ENCODE results near the gene PSMA7. TPM values are rescaled to one million over a fixed set of nuclear protein-coding genes. Genes with fewer than 3 reads are reported as not detected.

The PSMA7 gene
- polyA plus RNA-seq, 1 of the 3 experiments (the other 2 are of a cell fraction) = 801 TPM

GRCh38 chr20:62159839-62160238 is 16.6 kb upstream of the PSMA7 start:
- no peak overlapping the region for H2AFZ ChIP-seq (ENCODE audit: low read depth)
- H3K79me2 ChIP-seq (ENCODE audit: insufficient read depth) = peaks cover 46% of the 10 kb centered on the region
- H3K36me3 ChIP-seq (replicated peaks in 1 of 2; ENCODE audit: control insufficient read depth in 1 of 2, insufficient read depth in 2 of 2, low read length in 1 of 2) = peaks cover 0 to 24% of the 10 kb centered on the region in 2 experiments
- ChIA-PET POLR2A (no interaction called here), CTCF (interaction anchor here (1.3 kb wide), 1 partner anchor 149 kb away, joined by 3 read pairs; no protein-coding TSS in a partner anchor)
- H3K4me1 ChIP-seq (ENCODE audit: control insufficient read depth in 1 of 2, insufficient read depth in 2 of 2, low read depth in 1 of 2, low read length in 1 of 2) = peaks cover 0 to 5% of the 10 kb centered on the region in 2 experiments; a peak in 1 of 4 replicates
- H3K27ac ChIP-seq (ENCODE audit: low read depth in 2 of 2, low read length in 1 of 2) = no peak overlapping the region
- no peaks in the 10 kb centered on the region for H3K27me3 ChIP-seq (ENCODE audit: insufficient read depth)
- DNase-seq = no peak
- H3K9me3 ChIP-seq = no peaks in the 10 kb centered on the region
- no peak overlapping the region for H3K4me2 ChIP-seq
- H3F3A ChIP-seq (replicated peaks; ENCODE audit: insufficient read depth) = no peaks in the 10 kb centered on the region
- TF ChIP-seq FOXM1 (IDR thresholded peaks at IDR 0.05; ENCODE audit: low read depth) (no peak), TEAD4 (IDR thresholded peaks at IDR 0.05; ENCODE audit: borderline replicate concordance, insufficient read depth) (no peak), MAX (IDR thresholded peaks at IDR 0.05; ENCODE audit: low read depth) (no peak), USF1 (IDR thresholded peaks at IDR 0.05; ENCODE audit: borderline replicate concordance, low read depth) (no peak), RAD21 (IDR thresholded peaks at IDR 0.05; ENCODE audit: low read length) (no peak), SMC3 (IDR thresholded peaks at IDR 0.05; ENCODE audit: low read depth, low read length) (no peak), GATA2 (CRISPR knock-in tag; IDR thresholded peaks at IDR 0.05) (no peak), RCOR1 (IDR thresholded peaks at IDR 0.05; ENCODE audit: low read length) (no peak), EZH2phosphoT487 (IDR thresholded peaks at IDR 0.05; ENCODE audit: borderline replicate concordance, low read depth) (no peak), TCF12 (IDR thresholded peaks at IDR 0.05) (no peak), NFIC (IDR thresholded peaks at IDR 0.05; ENCODE audit: borderline replicate concordance) (no peak)
- TF ChIP-seq, protein P1, sequence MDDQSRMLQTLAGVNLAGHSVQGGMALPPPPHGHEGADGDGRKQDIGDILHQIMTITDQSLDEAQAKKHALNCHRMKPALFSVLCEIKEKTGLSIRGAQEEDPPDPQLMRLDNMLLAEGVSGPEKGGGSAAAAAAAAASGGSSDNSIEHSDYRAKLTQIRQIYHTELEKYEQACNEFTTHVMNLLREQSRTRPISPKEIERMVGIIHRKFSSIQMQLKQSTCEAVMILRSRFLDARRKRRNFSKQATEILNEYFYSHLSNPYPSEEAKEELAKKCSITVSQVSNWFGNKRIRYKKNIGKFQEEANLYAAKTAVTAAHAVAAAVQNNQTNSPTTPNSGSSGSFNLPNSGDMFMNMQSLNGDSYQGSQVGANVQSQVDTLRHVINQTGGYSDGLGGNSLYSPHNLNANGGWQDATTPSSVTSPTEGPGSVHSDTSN (IDR thresholded peaks at IDR 0.05) = no peak
- TF ChIP-seq, protein P2, sequence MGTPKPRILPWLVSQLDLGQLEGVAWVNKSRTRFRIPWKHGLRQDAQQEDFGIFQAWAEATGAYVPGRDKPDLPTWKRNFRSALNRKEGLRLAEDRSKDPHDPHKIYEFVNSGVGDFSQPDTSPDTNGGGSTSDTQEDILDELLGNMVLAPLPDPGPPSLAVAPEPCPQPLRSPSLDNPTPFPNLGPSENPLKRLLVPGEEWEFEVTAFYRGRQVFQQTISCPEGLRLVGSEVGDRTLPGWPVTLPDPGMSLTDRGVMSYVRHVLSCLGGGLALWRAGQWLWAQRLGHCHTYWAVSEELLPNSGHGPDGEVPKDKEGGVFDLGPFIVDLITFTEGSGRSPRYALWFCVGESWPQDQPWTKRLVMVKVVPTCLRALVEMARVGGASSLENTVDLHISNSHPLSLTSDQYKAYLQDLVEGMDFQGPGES (IDR thresholded peaks at IDR 0.05; ENCODE audit: low read depth, low read length) = no peak
- WGBS (ENCODE audit: low lambda C conversion rate) = 72% methylated on average over 14 of the region's 14 CpGs
- no peaks in the 10 kb centered on the region for H3K9me2 ChIP-seq
- no peak overlapping the region for H3K9ac ChIP-seq
- H3K4me3 ChIP-seq (ENCODE audit: low read depth in 2 of 2, low read length in 1 of 2) = no peak overlapping the region
- H4K20me1 ChIP-seq (ENCODE audit: insufficient read depth) = peaks cover 38% of the 10 kb centered on the region

DNA sequence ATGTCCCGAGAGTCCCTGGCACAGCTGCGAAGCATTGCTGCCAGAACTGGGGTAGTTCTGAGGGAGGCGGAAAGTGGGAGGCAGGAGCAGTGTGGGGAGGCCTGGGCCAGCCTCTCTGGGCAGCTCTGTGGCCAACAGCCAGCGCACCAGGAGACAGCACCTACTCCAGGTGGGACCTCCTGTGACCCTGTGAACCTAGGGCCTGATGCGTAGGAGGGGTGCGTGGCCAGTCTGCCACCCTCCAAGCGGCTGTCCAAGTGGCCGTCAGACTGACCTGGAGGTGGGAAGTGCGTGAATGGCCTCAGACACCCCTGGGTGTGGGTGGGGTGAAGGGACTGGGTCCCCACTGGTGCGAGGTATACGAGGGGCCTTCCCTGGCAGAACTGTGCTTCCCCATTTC is 15.9 kb upstream of the PSMA7 start:
- H3F3A ChIP-seq (replicated peaks; ENCODE audit: insufficient read depth) = no peaks in the 10 kb centered on the region
- peaks cover 42% of the 10 kb centered on the region for H4K20me1 ChIP-seq (ENCODE audit: insufficient read depth)
- H3K79me2 ChIP-seq (ENCODE audit: insufficient read depth) = peaks cover 53% of the 10 kb centered on the region
- H3K27me3 ChIP-seq (ENCODE audit: insufficient read depth) = no peaks in the 10 kb centered on the region
- TF ChIP-seq JUND (IDR thresholded peaks at IDR 0.05) (no peak), GATA2 (CRISPR knock-in tag; IDR thresholded peaks at IDR 0.05) (no peak), RXRA (IDR thresholded peaks at IDR 0.05; ENCODE audit: borderline replicate concordance, low read depth) (no peak), GABPA (IDR thresholded peaks at IDR 0.05; ENCODE audit: low read depth) (no peak), MXI1 (IDR thresholded peaks at IDR 0.05; ENCODE audit: low read depth, low read length) (no peak)
- peaks cover 0 to 21% of the 10 kb centered on the region in 2 experiments for H3K36me3 ChIP-seq (replicated peaks in 1 of 2; ENCODE audit: control insufficient read depth in 1 of 2, insufficient read depth in 2 of 2, low read length in 1 of 2)
- no peaks in the 10 kb centered on the region for H3K9me2 ChIP-seq
- no peak overlapping the region for H3K4me3 ChIP-seq (ENCODE audit: low read depth in 2 of 2, low read length in 1 of 2)
- ChIA-PET POLR2A (interaction anchor here (0.6 kb wide), 1 partner anchor 52 kb away, joined by 3 read pairs; no protein-coding TSS in a partner anchor), CTCF (interaction anchor here (1.3 kb wide), 1 partner anchor 149 kb away, joined by 3 read pairs; no protein-coding TSS in a partner anchor)
- no peak for DNase-seq
- no peak overlapping the region for H2AFZ ChIP-seq (ENCODE audit: low read depth)
- no peak overlapping the region for H3K9ac ChIP-seq
- no peak overlapping the region for H3K27ac ChIP-seq (ENCODE audit: low read depth in 2 of 2, low read length in 1 of 2)
- no peak overlapping the region for H3K4me2 ChIP-seq
- WGBS (ENCODE audit: low lambda C conversion rate) = 77% methylated on average over 3 of the region's 11 CpGs
- no peaks in the 10 kb centered on the region for H3K9me3 ChIP-seq
- H3K4me1 ChIP-seq (ENCODE audit: control insufficient read depth in 1 of 2, insufficient read depth in 2 of 2, low read depth in 1 of 2, low read length in 1 of 2) = peaks cover 0 to 5% of the 10 kb centered on the region in 2 experiments; a peak in 1 of 4 replicates
